ENCODE measurements around the gene NLGN1.
"Not testable (repeated sequence)": the region's sequence is repeated elsewhere in the genome, so short reads cannot be mapped to it uniquely, and the experiment has no call there.

Gene NLGN1

DNA sequence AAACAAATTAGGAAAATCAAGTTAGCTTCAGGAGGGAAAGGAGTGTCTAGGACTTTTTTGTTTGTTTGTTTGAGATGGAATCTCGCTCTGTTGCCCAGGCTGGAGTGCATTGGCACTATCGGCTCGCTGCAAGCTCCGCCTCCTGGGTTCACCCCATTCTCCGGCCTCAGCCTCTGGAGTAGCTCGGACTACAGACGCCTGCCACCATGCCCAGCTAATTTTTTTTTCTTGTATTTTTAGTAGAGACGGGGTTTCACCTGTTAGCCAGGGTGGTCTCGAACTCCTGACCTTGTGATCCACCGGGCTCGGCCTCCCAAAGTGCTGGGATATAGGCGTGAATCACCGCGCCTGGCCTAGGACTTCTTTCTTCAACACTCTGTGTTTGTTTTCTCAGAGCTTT lies 171.1 kb downstream of the NLGN1 start:
- DNase-seq = no peak

DNA sequence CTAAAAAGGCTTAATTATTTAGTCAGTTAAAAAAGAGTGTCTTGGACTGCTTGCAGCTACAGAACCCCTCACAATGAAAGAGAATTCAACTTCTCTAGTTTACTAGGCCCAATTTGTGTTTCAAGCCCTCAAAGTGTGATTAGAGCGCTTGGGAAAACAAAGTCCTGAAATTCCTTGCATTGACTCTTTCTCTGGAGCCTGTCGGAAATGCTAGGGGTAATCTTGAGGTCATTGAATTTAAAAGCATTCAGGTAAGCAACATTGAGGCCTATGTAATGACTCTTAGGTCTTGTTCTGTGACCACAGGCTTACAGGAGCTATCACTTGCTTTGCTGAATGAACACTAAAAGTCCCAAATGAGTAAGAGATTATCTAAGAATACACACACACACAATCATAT lies 186.0 kb downstream of the NLGN1 start:
- DNase-seq = no peak

DNA sequence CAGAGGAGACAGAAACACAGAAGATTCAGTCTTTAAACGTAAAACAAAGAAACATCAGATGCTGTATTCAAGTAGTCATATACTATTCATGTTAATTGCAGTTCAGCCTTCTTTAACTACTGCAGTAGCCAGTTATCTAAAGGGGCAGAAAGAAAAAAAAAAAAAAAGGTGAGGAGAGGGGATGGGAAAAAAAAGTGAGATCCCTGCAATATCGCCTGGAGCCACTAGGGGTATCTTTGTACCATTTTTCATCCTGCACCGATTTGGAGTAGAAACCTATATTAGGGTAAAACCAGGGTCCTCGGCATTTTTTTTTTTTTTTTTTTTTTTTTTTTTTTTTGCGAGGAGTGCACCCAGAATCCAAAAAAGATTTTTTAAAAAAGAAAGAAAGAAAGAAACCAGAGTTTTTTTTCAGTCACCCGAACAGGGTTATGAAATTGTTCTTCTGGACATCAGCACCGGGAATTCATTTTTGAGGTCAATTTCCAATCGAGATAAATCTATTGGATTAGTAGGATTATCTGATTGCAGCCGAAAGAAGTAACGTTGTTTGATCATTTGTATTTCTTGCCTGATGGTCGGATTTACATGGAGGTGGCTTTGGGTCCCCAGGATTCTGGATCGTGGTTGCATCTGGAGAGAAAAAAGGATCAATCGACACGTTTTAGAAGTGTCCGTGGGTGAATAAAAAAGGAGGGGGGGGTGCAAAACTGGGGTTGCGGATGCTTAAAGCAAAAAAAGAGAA lies 186.7 kb downstream of the NLGN1 start:
- no peak for DNase-seq

DNA sequence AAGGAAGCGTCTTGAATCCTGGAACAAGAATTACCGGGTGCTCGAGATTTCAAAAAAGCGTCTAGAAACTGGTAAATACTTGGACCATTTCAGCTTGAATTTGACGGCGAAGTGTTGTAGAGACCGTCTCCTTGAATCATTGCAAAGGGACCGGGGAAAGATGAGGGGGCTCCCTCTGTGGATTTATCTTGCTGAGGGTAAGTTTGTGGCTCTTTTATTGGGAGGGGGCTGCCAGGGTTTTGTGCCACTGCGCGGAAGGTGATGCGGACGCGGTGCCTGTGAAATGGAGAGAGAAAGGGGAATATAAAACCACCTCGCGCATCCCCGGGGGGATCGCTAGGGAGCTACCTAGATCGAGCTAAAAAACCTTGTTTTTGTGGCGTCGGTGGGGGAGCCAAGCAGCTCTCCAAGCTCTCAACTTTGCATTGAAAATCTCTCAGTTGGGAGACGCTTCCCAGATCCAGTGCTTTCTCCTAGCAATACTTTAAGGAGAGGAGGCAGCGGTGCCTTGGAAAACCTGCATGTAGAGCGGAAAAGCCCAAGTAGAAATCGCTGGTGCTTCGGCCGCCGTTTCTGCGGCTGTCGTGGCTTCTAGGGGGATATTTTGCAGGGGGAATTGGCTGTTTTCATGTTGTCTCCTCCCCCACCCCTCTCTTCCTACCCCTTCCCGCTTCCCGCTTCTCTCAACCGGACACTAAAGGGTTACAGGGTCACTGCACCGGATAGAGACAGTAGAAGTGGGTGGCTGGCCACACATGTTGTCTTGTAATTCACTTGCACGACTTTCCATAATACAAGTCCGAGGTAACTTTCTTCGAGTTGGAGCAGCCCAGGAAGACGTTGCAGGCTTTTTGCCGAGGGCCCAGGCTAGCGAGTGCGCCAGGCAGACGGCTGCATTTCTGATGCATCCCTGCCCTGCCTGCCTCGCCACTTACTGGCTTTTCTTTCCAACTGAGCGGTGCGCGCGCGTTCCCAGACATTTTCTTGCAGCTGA lies 187.6 kb downstream of the NLGN1 start:
- no peak for DNase-seq

DNA sequence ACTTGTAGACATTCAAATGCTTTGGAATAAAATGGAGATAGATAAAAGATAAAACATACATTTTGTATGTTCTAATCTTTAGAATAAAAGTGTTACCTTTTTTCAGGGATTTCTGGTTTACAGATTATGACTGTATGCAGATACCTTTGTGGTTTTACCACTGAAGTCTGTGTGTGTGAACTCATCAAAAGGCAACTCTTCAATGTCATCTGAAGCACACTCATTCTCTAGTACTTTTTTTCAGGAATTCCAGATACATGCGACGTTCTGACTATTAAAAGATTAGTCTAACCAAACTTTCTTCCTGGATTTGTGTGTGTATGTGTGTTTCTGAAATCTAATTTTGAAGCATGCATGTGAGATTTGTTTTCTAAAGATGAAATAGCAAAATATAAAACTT lies 188.6 kb downstream of the NLGN1 start:
- DNase-seq = no peak

DNA sequence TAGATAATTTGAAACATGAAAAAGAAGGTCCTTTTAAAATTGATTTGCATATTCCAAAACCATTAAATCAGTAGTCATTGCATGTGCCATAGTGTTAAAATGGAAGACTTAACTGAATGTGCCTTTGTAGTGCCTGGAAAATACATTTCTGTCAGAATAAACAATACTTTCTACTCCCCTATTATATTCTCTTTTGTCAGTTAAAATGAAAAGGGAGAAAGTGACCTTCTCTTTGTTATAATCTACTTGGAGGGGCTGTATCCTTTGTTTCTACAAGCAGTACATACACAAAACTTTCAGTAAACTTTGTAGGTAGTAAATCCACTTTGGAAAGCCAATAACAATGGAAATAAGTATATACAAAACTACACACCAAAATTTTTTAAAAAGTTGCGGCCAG lies 189.5 kb downstream of the NLGN1 start:
- DNase-seq = no peak

DNA sequence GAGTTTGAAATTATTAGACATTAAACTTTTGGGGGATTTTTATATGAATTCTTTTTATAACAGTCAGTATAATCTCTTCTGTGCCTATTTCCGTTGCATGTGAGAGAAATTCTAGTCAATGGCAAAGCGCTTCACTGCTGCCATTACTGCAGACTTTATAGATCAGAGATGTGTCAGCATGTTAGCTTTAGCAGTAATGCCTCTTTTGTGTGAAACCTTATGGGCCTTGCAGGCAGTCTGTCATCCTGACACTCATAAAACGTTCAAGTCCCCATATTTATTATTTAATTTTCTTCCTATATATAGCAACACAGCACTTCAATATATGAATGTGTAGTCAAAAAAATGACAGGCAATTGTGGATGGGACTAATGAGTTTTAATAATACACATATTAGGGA lies 191.0 kb downstream of the NLGN1 start:
- no peak for DNase-seq

DNA sequence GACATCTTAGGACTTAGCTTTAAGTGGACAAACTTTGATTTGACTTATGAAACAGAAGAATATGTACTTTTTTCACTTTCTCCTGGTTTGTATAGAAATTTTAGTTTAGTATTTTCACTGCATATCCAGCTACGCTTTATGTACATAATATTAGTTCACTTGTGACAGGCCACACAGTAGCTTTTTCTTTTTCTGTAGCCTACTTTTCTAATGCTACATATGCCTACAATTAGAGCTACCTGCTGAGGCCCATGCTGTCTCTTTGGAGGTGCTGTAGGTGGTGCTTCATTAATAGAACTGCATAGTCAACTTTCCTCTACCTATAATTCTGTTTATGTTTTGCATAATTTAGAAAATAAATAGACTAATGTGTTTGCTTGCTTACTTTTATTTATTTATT lies 191.6 kb downstream of the NLGN1 start:
- DNase-seq = no peak

DNA sequence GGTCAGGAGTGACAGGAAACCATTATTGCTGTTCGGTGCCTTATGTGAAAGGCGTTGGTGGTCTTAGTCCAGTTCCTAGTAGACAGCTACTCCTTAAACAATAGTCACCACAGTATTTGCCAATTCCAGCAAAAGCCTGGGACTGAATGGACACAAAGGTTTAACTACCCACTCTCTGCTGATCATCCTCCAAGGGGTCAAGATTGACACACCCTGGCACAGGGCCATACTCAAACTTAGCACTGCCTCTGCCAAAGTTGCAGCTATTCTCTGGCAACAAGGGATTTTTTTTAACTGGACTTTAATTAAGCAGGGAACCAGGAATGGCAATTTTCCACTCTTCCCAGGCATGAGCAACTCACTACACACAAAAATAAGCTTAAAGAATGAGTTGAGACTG lies 193.9 kb downstream of the NLGN1 start:
- DNase-seq = no peak

DNA sequence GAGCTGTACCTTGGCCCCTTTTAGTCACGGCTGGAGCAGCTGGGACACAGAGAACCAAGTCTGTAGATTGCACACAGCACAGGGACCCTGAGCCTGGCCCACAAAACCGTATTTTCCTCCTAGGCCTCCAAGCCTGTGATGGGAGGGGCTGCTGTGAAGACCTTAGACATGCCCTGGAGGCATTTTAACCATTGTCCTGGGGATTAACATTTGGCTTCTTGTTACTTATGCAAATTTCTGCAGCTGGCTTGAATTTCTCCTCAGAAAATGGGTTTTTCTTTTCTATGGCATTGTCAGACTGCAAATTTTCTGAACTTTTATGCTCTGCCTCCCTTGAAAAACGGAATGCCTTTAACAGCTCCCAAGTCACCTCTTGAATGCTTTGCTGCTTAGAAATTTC lies 197.3 kb downstream of the NLGN1 start:
- not testable (repeated sequence) for DNase-seq

DNA sequence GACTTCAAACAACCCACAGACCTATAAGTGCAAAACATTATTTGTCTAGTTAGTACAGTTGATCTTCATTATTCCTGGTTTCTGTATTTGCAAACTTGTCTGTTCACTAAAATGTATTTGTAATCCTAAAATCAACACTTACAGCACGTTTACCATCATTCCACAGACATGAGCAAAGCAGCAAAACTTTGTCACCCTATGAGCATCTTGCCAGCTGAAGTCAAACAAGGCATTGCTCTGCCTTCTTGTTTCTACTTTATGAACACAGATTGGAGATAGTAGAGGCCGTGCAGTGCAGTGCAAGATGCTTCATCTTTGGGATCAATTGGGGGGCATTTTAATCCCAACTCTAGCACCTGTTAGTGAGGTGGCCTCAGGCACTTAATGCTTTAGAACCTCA lies 202.1 kb downstream of the NLGN1 start:
- DNase-seq = no peak

DNA sequence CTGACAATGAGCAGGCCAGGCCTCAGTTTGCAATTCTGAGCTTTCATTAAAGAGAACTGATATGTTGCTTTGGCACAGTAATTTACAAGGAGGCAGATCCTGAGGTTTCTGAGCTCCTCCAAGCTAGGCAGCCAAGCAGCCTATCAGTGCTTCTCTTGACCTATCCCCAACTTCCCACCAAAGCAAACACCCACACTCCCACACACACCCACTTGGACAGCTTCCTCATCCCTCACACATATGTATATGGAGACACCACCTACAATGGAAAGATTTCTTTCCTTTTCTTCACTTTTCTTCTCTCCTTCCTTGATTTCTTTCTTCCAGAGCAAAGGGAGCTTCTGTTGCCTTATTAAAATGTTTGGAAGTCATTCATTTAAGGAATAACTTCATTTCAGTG lies 217.0 kb downstream of the NLGN1 start:
- DNase-seq = no peak

DNA sequence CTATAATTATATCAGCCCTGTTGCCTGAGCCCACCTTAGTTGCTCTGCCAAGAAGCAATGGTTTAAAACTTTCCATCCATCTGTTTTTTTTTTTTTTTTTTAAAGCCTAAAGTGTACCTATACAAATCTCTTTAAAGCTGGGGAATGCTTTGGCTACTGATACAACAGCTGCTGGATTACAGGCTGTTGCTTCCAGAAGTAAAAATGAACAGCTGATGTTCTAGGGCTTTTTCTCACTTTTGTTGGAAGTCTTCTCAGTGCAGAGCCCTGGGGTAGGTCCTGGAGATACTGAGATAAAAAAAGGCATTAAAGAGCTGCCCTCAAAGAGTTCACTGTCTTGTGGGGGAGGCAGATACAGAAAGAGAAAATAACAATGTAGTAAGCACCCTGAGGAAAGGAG lies 218.1 kb downstream of the NLGN1 start:
- DNase-seq = no peak

DNA sequence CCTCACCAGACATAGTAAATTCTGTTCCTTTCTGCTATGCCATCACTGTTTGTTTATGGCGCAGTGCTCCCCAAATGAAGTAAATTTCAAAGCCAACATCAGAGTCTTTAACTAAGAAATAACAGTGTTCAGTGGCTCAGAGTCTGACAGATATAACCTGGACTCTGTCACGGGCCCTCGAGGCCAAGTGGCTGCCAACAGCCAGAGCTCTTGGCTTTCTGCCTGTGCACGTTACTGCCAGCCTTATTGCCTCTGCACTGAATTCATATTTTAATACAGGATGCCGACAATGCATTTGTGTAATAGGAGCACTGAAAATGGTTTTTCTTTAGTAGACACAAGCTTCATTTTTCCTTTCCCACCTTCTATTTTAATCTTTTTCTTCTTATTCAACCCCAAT lies 219.9 kb downstream of the NLGN1 start:
- DNase-seq = no peak

DNA sequence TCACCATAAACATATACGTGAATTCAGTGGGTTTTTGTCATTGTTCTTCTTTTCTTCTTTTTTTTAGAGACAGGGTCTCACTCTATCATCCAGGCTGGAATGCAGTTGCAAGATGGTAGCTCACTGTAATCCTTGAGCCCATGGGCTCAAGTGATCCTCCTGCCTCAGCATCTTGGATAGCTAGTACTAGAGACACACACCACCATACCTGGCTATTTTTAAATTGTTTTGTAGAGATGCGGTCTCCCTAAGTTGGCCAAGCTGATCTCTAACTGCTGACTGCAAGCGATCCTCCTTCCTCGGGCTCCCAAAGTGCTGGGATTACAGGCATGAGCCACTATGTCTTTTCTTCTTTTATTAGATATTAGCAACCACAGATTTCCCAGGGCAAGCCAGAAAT lies 220.6 kb downstream of the NLGN1 start:
- no peak for DNase-seq

DNA sequence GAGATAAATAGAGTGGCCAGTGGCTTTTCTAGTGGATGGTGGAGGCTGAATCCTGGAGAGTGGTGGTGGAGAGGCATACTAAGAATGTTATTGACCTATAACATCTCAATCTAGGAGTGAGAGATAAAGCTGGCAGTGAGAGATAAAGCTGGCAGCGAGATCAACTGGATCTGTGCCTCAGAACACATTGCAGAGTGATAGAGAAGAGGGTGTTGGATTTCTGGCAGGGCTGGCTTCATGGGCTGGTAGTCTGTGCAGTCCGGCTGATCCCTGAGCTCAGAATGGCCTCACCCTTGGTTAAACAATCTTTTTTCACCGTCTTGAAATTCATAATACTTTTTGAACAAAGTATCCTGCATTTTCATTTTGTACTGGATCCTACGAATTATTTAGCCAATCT lies 221.2 kb downstream of the NLGN1 start:
- no peak for DNase-seq

DNA sequence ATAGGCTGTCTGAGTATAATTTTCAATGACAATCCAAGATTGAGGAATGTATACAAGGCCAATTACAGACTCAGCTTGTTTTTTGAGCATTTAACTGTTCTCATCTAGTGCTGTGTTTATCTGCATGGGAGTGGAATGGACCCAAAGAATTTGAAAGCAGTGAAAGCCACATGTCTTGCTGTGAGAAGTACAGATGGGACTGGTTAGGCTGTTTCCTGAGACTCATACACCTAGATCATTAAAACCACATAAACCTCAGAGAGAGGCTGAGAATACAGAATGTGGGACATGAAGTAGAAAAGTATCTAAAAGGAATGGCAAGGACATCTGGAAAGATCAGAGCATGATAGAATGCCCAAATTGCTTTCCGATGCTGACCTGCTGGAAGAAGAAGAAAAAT lies 224.6 kb downstream of the NLGN1 start:
- DNase-seq = no peak

DNA sequence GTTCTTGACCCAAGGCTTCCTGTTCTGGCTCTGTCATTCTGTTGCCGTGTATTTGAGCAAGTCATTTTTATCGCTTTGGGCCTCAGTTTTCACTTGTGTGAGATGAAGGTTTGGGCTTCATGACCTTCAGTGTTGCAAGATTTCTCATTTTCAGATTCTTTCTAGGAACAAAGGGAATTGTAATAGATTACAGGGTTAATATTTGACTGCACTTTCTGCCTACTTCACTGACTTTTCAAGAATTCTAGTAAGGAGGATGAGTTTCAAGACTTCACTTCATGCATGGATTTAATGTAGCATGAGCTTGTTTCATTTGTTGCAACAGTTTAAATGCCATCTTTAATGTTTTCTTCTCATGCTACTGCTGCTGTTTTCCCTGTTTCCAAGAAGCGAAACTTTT lies 226.5 kb downstream of the NLGN1 start:
- no peak for DNase-seq

DNA sequence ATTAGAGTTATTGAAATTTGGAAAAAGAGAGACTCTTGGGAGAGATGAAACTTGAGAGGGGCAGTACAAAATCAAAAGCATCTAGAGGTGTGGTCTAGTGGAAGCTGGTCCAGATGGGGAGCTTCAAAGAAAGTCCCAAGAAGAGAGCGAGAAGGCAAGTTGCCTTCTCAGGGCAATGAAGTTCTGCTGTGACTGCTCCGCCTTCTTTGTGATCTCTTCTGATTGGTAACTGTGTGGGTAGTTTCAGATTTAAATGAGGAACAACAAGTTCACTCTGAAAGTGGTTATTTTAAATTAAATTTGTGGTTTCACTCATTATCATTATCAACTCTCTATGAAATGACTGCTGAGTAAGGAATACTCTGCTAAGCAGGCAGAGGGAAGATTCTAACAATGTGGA lies 233.3 kb downstream of the NLGN1 start:
- DNase-seq = no peak

DNA sequence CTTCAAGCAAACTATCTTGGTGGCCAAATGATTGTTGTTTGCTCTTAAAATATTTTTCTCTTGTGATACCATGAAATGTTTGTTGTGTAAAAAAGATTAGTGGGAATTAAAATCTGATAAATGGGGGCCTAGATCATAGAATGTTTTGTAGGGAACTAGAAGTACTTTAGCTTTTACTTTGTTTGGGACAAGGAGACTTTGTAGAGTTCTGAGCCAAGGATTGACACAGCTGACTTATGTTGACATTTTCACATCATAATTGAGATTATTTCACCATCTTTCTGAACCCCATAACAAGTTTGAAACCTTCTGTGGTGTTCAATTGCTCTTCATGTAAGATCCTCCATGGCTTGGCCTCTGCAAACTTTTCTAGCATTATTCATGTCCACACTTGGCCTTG lies 235.4 kb downstream of the NLGN1 start:
- DNase-seq = no peak

DNA sequence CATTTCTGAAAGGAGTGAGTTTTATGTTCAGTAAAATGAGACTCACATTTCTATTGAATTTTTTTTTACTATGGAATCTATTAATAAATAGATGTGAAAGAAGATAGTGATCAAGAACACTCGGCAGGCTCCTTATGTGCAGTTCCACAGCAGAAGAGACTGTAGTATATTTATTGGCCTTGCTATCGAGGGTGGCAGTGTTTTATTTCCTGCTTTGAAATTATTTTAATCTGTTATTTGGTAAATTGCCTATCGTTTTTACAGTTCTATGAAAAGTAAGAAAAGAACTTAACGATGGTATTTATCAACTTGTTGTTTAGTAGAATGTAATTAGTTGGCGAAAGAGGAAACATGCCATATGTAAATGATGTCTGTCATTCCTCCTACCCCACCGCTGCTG lies 238.3 kb downstream of the NLGN1 start:
- no peak for DNase-seq

DNA sequence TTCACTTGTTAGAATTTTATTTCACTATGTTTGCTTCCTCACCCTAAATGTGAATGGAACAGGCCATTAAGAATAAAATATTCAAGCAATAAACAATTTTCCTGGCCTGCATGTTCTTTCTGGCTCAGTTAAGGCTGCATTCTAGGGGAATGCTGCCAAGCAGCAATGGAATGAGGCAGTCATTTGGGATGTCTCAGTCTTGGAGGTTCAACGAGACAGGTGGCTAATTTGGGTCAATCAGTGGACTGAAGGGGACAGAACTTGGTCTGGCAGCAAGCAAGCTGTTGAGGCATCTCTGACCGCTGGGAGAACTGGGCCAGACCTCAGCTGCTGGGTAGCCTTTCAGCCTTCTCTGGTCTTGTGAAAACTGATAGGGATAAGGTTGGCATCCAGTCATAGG lies 241.6 kb downstream of the NLGN1 start:
- no peak for DNase-seq

DNA sequence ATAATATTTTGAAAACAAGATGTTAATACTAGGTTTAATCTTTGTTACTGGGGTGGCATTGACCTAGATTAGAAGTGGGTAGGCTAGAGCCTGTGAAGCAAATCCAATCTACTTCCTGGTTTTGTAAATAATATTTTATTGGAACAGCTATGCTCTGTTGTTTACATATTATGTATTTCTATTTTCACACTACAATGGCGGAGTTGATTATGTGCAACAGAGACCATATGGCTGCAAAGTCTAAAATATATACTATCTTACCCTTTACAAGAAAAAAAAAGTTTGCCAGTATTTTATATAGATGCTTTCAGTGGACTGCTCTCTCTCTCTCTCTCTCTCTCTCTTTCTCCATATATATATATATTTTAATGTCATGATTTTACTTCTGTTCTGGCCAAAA lies 244.2 kb downstream of the NLGN1 start:
- no peak for DNase-seq
